Ovary (tissue), 9 donors: ENCODE results near the gene TFDP2. TPM values are rescaled to one million over a fixed set of nuclear protein-coding genes. Genes with fewer than 3 reads are reported as not detected.
"Not testable (repeated sequence)": the region's sequence is repeated elsewhere in the genome, so short reads cannot be mapped to it uniquely, and the experiment has no call there.

ENCODE experiments used
- DNase-seq, 5 donors: peaks; one replicate each; pipeline ENCODE4 v3.0.0-alpha.2; 2019 to 2020
- H3K27ac ChIP-seq, 2 donors: fragments of 200-600 bp; one replicate each; pipeline versions ENCODE4 v1.5.1 to v1.8.0; 2019 to 2022
- H3K27me3 ChIP-seq: fragments of 200-600 bp; one replicate; pipeline ENCODE4 v1.8.0; 2022
- H3K36me3 ChIP-seq: fragments of 200-600 bp; sonication (generic); one replicate; pipeline ENCODE4 v1.5.1; 2019
- H3K4me1 ChIP-seq: one replicate; pipeline ENCODE4 v1.8.1; 2013; ENCODE audit warnings: mild to moderate bottlenecking, moderate library complexity; ENCODE audit not compliant: insufficient read depth
- H3K4me3 ChIP-seq: fragments of 200-600 bp; sonication (generic); one replicate; pipeline ENCODE4 v1.5.1; 2017
- H3K9me3 ChIP-seq, 2 donors: fragments of 200-600 bp in 1 of 2; sonication (generic) in 1 of 2; one replicate each; pipeline versions ENCODE4 v1.5.1 to v1.8.1; 2013 to 2019; ENCODE audit warnings: mild to moderate bottlenecking in 1 of 2, moderate library complexity in 1 of 2
- CTCF ChIP-seq, 3 donors: fragments of 450-650 bp in 2 of 3; fragments of 200-600 bp in 1 of 3; IDR thresholded peaks; one replicate each; pipeline versions ENCODE4 v1.5.1 to v1.8.0; 2016 to 2022; ENCODE audit warnings: antibody characterized with exemption in 3 of 3, mild to moderate bottlenecking in 1 of 3
- EP300 ChIP-seq: sonication (generic); formaldehyde crosslinking; IDR thresholded peaks from one replicate; pipeline ENCODE4 v1.6.1; 2017; ENCODE audit warnings: antibody characterized with exemption
- POLR2A ChIP-seq: fragments of 450-650 bp; IDR thresholded peaks from one replicate; pipeline ENCODE4 v1.6.1; 2017; ENCODE audit warnings: antibody characterized with exemption, mild to moderate bottlenecking, moderate library complexity
- WGBS, 3 donors: extraction: QIAGEN DNeasy Blood & Tissue Kit in 1 of 3; methylation state at CpG; one replicate each; pipeline versions ENCODE4 v1.1.5 to v1.1.7; 2013 to 2017; 5-methylcytosine and 5-hydroxymethylcytosine counted together
- intact Hi-C, 4 donors: fragments of 100-400 bp; cut with DNase I; formaldehyde crosslinking; loops; one replicate each; pipeline versions ENCODE4 v1.11.0 to v1.15.1; 2022 to 2023
- polyA plus RNA-seq, 2 donors: library from polyadenylated mRNA; stranded (reverse); fragments of 200-250 nt in 1 of 2; fragments of 350-450 nt in 1 of 2; fragmentation: Illumina TruSeq in 1 of 2; extraction: RNeasy Lipid Tissue Mini Kit (QIAGEN cat#74804) in 1 of 2; gene quantifications; one replicate each; pipeline ENCODE4 v1.2.3, GENCODE V29; 2013 to 2014
- total RNA-seq, 7 donors: library from RNA; depleted of rRNA in 2 of 7; stranded (reverse); fragments of >200 nt in 2 of 7; fragmentation: NEBNext Ultra II Directional in 3 of 7; extraction: Animal tissue kit (Norgen Biotek cat#: 25700) in 3 of 7; gene quantifications; one replicate each; pipeline versions ENCODE4 v1.1.0 to v1.2.4, GENCODE V29; 2016 to 2023
- donor health status: DM: no; HTN: no; CAD: no; lungs with moderate emphysema.
- donor health status: DM: no; HTN: no; CAD: no.
- donor health status: Bipolar disorder and iron deficiency.
- donor health status: DM: yes; HTN: yes; CAD: no.
- donor health status: DM: no; HTN: no; CAD: no.
- donor health status: DM: yes; HTN: yes; CAD: no.

The TFDP2 gene
- total and polyA plus RNA-seq, 9 donors = 25.7 to 89.8 (median 78.4) TPM

GRCh38 chr3:142097099-142097843 is 52.1 kb downstream of the TFDP2 start:
- Histone ChIP-seq H3K4me3 (no peak overlapping the region), H3K9me3 (no peaks in the 10 kb centered on the region), H3K36me3 (no peaks in the 10 kb centered on the region), H3K4me1 (peaks cover 2% of the 10 kb centered on the region), H3K27me3 (no peaks in the 10 kb centered on the region), H3K27ac (no peak overlapping the region)
- WGBS, 3 donors = 95 to 98% (median 95%) methylated on average over 4 of the region's 4 CpGs
- intact Hi-C loops = no loop called here
- DNase-seq = no peak
- no peak for TF ChIP-seq EP300

DNA sequence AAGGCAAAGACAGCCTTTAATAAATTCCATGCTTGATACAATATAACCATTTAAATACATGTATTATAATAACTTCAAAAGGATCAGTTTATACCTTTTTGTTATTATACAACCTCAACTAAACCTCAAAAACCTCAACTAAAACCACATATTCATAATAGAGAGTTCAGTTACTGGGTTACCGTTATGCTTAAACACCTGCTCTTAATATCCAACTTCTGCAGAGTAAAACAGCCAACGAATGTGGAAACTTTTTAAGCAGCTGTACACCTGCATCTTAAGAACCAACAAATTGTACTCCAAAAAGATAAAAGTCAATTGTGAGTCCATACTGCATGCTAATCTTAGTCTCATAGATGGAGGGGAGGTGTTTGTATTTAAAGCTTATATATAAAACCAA is 53.5 kb downstream of the TFDP2 start:
- peaks cover 2% of the 10 kb centered on the region for H3K4me1 ChIP-seq
- 88 to 89% (median 89%) methylated on average over 2 of the region's 2 CpGs for WGBS, 3 donors
- intact Hi-C loops = no loop called here
- DNase-seq = no peak
- TF ChIP-seq CTCF (IDR thresholded peaks at IDR 0.05) = no peak
- H3K27ac ChIP-seq = no peak overlapping the region
- no peaks in the 10 kb centered on the region for H3K36me3 ChIP-seq
- no peaks in the 10 kb centered on the region for H3K9me3 ChIP-seq
- no peaks in the 10 kb centered on the region for H3K27me3 ChIP-seq
- no peak overlapping the region for H3K4me3 ChIP-seq

GRCh38 chr3:142088925-142089324 is 60.4 kb downstream of the TFDP2 start:
- H3K4me3 ChIP-seq, H3K36me3 ChIP-seq, H3K27me3 ChIP-seq, H3K4me1 ChIP-seq, DNase-seq, H3K9me3 ChIP-seq, intact Hi-C loops, H3K27ac ChIP-seq: not testable (repeated sequence)
- 81 to 85% (median 82%) methylated on average over 5 of the region's 5 CpGs for WGBS, 3 donors

DNA sequence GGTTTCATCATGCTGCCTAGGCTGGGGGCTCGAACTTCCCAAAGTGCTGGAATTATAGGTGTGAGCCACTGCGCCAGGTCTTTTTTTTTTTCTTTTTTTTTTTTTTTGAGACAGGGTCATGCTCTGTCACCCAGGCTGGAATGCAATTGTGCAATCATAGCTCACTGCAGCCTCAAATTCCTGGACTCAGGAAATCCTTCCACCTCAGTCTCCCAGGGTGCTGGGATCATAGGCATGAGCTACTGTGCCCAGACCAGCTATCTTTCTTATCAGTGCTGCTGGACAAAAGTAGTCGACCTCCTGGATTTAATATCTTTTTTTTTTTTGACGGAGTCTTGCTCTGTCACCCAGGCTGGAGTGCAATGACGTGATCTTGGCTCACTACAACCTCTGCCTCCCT is 60.8 kb downstream of the TFDP2 start:
- Histone ChIP-seq H3K27ac (no peak overlapping the region), H3K9me3 (no peaks in the 10 kb centered on the region), H3K4me1 (no peaks in the 10 kb centered on the region), H3K4me3 (no peak overlapping the region), H3K27me3 (no peaks in the 10 kb centered on the region), H3K36me3 (no peaks in the 10 kb centered on the region)
- intact Hi-C loops = no loop called here
- 89 to 95% (median 92%) methylated on average over 5 of the region's 5 CpGs for WGBS, 3 donors
- TF ChIP-seq EP300 (no peak), POLR2A (no peak), CTCF (IDR thresholded peaks at IDR 0.05) (no peak)
- no peak for DNase-seq

GRCh38 chr3:142087676-142088075 is 61.7 kb downstream of the TFDP2 start:
- H3K27ac ChIP-seq = no peak overlapping the region
- no peaks in the 10 kb centered on the region for H3K27me3 ChIP-seq
- no peak for TF ChIP-seq CTCF (IDR thresholded peaks at IDR 0.05)
- TF ChIP-seq POLR2A = no peak
- TF ChIP-seq EP300 = no peak
- DNase-seq = no peak
- no peak overlapping the region for H3K4me3 ChIP-seq
- WGBS, 3 donors = 33 to 57% (median 56%) methylated on average over 1 of the region's 1 CpG
- intact Hi-C loops = no loop called here
- no peaks in the 10 kb centered on the region for H3K9me3 ChIP-seq
- no peaks in the 10 kb centered on the region for H3K4me1 ChIP-seq
- no peaks in the 10 kb centered on the region for H3K36me3 ChIP-seq
